Measurements from ENCODE around the gene CSK.

DNA sequence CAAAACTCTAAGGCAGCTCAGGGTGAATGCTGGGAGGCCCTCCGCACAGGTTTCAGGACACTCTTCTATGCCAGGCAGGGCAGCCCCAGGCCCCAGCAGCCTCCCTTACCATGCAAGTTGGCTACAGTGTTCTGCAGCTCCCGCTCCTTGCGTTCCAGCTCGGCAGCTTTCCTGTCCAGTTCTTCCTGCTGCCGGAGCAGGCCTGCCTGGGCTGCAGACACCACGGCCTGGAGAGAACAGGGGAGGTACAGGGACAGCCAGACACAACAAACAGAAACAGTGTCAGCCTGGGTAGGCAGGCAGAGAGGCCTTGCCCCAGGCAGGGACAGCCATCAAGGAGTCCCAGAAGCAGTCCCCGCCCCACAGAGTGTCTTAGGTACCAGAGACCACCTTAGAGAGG lies 70.1 kb downstream of the CSK start:
- TF ChIP-seq EP300 (IDR thresholded peaks at IDR 0.05), result no peak
- TF ChIP-seq POLR2A (IDR thresholded peaks at IDR 0.05), result no peak
- no peak for TF ChIP-seq CTCF (IDR thresholded peaks at IDR 0.05)
